ENCODE measurements around the gene RTN3.
A peak's percentile ranks its signal among the peaks of the same experiment; 100 is the strongest.
"Not testable (repeated sequence)": the region's sequence is repeated elsewhere in the genome, so short reads cannot be mapped to it uniquely, and the experiment has no call there.

The RTN3 gene

DNA sequence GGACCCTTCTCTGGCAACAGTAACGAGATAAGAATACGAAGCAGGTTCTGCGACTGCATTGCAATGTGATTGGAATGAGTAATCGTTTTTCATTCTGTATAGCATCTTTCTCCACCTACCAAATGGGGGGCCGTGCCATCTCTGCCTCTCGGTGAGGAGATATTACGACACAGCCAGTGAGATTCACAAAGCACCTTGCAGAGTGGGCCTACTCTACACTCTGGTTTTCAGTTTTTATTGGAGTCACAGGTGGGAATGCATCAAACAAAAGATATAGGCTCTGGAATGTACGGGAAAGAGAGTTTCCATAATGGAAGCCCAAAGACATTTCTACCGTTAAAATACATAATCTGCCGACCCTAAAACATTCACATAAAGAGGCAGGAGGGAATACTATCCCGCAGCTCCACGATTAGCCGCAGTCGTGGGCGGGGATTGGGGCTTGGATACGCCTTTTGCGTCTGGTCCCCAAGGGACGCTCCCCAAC, 423 bp upstream of the RTN3 start:
- peak overlapping the region; percentile 86 for H3K4me3 ChIP-seq (ENCODE audit: low read depth, low read length)

DNA sequence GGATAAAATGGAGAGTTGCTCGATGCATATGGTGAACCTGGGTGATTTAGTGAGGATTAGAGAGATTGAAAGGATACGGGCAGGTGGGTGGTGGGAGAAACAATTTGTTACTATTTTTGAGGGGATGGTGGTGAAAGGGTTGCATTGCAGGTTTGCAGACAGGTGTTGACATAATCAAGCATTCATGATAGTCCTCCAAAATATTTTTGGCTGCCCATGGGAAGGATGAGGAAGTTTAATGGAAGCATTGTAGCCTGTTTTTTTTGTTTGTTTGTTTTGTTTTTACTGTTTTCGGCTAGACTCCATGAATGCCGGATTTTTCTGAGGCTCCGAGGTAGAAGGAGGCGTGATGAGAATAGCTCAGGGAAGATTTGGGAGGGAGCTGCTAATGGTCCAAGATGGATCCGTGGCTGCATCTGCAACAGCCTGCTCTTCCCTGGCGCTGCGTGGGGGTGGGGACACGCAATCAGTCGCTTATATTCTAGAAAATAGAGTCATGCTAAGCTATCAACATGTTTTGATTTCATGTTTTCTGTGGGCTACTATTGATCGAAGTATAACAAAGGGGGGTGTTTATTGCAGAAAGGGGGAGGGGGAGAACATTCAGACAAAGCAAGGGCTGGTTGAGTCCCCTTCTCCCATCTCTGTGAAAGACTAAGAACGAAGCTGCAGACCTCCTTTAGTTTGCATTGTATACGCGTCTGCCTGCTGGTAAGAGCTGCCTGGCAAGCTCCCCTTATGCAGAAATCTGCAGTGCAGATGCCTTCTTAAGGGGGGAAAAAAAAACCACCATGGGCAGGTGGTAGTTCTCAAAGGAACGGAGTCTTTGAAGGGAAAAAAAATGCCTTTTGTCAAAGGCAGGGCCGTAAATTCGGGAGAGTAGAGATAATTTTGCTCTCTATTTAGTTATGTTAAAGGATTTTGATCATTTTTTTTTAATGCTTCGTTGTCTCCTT, 1.0 kb downstream of the RTN3 start:
- H3K4me3 ChIP-seq (ENCODE audit: low read depth, low read length): peak overlapping the region; percentile 86

GRCh38 chr11:63683133-63683991, 2.1 kb downstream of the RTN3 start:
- peak overlapping the region; percentile 86 for H3K4me3 ChIP-seq (ENCODE audit: low read depth, low read length)

DNA sequence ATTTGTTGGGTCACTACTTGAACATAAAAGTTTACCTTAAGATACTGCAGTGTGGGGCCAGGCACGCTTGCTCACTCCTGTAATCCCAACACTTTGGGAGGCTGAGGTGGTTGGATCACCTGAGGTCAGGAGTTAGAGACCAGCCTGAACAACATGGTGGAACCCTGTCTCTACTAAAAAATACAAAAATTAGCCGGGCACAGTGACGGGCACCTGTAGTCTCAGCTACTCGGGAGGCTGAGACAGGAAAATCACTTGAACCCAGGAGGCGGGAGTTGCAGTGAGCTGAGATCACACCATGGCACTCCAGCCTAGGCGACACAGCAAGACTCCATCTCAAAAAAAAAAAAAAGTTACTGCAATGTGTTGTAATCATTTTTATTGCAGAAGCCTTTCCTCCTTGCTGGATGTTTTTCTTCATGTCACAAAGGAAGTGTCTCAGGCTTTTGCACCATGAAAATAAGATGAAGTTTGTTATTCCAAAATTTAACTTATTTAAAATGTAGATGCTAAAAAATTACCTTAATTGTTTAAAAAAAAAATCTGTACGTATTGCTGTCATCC, 3.9 kb downstream of the RTN3 start:
- H3K4me3 ChIP-seq (ENCODE audit: low read depth, low read length): not testable (repeated sequence)

- no peak overlapping the region for H3K4me3 ChIP-seq (ENCODE audit: low read depth, low read length)
These were observed 5.6 kb downstream of the RTN3 start for GRCh38 chr11:63686926-63687325.

GRCh38 chr11:63687845-63688244, 6.5 kb downstream of the RTN3 start:
- H3K4me3 ChIP-seq (ENCODE audit: low read depth, low read length): no peak overlapping the region

DNA sequence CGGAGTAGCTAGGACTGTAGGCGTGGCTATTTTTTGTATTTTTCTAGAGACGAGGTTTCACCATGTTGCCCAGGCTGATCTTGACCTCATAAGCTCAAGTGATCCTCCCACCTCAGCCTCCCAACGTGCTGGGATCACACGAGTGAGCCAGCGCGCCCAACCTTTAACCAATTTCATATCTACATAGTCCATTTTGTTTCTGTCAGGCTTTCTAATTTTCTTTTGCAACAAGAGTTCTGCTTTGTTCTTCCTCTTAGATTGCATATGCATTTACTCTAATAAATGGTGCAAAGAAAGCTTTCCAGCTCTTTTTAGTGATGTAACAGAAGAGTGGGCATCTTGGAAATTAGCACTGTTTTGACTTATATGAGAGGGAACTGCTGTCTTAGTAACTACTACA, 13.3 kb downstream of the RTN3 start:
- H3K4me3 ChIP-seq (ENCODE audit: low read depth, low read length): no peak overlapping the region

DNA sequence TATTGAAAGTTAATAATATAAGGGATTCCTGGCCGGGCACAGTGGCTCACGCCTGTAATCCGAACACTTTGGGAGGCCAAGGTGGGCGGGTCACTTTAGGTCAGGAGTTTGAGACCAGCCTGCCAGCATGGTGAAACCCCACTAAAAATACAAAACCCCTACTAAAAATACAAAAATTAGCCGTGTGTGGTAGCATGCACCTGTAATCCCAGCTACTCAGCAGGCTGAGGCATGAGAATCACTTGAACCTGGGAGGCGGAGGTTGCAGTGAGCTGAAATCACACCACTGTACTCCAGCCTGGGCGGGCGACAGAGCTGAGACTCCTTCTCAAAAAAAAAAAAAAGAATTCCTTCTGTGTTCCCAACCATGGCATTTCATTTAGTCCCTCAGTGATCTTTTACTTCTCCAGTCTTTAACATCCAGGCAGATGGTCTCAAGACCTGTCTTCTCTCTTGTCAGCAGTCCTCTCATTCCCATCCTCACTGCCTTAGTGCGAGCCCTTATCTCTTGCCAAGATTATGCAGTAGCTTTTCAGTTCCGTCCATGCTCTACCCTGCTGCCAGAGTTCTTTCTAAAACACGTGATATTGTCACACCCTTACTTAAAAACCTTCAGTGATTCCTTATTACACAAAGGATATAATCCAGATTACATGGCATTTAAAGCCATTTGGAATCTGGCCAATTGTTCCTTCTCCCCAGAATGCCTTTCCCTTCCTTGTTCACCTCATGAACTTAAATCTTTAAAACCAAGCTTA, 17.9 kb downstream of the RTN3 start:
- H3K4me3 ChIP-seq (ENCODE audit: low read depth, low read length): no peak overlapping the region

DNA sequence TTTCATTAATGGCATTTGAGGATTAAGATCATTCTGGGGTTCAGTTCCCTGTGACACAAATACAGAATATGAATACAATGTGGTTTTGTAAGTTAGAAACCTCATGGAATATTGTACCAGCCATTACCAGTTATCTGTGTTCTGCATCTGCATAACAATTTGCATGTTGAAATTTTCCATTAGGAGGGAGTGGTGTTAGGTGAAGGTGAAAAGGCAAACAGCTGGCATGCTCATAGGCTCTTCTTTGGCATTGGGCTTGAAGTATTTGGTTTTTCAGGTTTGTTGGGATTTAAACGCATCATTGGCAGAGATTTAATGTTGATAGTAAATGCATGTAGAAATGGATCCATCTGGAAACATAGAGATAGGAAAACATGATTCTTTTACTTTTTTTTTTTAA, 18.6 kb downstream of the RTN3 start:
- no peak overlapping the region for H3K4me3 ChIP-seq (ENCODE audit: low read depth, low read length)

DNA sequence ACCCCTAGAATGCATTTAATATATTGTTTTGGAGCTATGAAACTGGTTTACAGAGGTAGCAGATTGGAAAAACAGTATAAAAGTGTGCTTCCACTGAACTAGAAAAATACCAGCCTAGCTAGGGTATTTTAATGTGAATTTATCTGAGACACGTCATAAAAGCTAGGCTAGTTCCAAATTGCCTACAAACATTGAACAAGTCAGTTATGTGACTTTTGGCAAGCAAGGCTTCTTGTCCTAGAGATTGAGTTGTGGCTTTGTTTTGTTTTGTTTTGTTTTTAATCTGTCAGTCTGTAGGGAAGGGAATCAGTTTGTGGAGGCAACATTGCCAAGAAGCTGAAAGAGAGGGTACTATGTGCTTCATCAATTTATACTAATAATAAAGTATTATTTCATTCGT, 24.2 kb downstream of the RTN3 start:
- H3K4me3 ChIP-seq (ENCODE audit: low read depth, low read length): no peak overlapping the region

- no peak overlapping the region for H3K4me3 ChIP-seq (ENCODE audit: low read depth, low read length)
These were observed 27.5 kb downstream of the RTN3 start for GRCh38 chr11:63708764-63709163.

DNA sequence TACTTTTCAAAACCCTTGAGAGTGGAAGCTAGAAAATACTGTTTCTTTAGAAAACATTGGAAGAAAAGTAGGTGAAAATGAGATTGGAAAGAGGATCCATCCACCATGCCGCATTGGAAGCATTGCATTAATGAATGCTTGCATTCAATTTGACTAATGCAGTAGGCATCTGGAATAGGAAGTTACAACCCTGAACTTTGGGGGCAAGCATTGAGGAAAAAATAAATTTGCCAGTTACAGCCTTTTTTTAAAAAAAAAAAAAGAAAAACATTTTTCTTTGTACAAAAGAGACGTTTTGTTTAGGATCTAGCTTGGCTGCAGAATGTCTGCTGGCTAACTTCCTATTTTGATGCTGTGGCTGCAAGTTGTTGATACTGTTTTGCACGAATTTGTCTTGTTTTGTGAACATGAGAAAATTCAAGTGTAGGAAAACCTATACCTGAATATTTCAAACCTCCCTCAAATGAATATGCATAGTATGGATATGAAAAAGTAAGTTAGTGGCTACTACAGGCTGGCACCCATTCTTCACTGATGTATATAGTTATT, 28.1 kb downstream of the RTN3 start:
- H3K4me3 ChIP-seq (ENCODE audit: low read depth, low read length): no peak overlapping the region

DNA sequence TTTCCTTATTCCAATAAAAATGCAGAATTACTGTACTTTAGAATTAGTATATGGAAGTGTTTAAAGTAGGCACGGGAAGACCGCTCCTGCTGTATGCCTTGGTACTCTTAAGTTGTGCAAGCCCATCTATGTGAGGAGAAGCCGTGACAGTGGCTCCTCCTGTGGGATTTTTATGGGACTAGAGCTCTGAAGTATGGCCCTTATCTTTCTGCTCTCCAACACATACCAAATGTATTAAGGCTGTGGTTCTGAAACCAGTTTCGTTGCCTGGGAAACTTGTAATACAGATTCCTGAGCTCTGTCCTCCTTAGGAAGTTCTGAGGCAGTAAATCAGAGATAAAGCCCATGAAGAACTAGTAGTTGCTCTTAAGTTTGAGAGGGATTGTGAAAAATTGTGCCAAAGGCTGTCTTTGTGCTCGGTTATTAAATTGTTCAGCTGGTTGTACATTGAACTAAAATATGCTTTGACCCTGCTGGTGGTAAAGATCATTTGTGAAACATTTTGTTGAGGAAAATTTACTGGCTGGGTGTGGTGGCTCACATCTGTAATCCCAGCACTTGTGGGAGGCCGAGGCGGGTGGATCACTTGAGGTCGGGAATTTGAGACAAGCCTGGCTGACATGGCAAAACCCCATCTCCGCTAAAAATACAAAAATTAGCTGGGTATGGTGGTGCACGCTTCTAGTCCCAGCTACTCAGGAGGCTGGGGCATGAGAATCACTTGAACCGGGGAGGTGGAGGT, 29.3 kb downstream of the RTN3 start:
- no peak overlapping the region for H3K4me3 ChIP-seq (ENCODE audit: low read depth, low read length)

DNA sequence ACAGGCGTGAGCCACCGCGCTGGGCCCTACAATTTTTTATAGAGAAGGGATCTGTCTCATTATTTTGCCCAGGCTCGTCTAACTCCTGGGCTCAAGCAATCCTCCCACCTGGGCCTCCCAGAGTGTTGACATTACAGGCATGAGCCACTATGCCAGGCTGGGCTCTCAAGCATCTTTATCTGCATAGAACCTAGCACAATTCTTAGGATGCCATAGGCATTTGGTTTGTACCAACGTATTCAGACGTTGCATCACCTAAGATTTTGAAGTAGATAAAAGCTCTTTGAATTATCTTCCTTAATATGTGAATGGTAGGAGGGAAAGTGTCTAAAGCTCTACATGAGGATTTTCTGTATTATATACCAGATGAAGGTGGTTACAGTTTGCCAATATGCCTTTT, 30.5 kb downstream of the RTN3 start:
- no peak overlapping the region for H3K4me3 ChIP-seq (ENCODE audit: low read depth, low read length)

GRCh38 chr11:63713766-63714165, 32.5 kb downstream of the RTN3 start:
- no peak overlapping the region for H3K4me3 ChIP-seq (ENCODE audit: low read depth, low read length)

- H3K4me3 ChIP-seq (ENCODE audit: low read depth, low read length): no peak overlapping the region
These were observed 34.7 kb downstream of the RTN3 start for GRCh38 chr11:63716046-63716445.

DNA sequence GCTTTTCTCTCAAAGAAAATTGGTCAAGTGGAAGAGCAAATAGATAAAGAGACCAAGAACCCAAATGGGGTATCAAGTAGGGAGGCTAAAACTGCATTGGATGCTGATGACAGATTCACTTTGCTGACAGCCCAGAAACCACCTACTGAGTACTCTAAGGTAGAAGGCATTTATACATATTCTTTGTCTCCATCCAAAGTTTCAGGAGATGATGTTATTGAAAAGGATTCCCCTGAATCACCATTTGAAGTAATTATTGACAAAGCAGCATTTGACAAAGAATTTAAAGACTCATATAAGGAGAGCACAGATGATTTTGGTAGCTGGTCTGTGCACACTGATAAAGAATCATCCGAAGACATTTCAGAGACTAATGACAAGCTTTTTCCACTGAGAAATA, 37.7 kb downstream of the RTN3 start:
- no peak overlapping the region for H3K4me3 ChIP-seq (ENCODE audit: low read depth, low read length)

DNA sequence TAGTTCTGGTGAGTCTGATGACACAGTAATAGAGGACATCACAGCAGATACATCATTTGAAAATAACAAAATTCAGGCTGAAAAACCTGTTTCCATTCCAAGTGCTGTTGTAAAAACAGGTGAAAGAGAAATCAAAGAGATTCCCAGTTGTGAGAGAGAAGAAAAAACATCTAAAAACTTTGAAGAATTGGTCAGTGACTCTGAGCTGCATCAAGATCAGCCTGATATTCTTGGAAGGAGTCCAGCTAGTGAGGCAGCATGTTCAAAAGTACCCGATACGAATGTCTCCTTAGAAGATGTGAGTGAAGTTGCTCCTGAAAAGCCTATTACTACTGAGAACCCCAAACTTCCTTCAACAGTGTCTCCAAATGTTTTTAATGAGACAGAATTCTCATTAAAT, 38.7 kb downstream of the RTN3 start:
- no peak overlapping the region for H3K4me3 ChIP-seq (ENCODE audit: low read depth, low read length)

DNA sequence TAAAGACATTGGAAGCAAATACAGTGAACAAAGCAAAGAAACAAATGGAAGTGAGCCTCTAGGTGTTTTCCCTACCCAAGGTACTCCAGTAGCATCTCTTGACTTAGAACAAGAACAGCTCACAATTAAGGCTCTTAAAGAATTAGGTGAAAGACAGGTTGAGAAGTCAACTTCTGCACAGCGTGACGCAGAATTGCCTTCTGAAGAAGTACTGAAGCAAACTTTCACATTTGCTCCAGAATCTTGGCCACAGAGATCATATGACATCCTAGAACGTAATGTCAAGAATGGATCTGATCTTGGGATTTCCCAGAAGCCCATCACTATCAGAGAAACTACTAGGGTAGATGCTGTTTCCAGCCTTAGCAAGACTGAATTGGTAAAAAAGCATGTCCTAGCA, 39.3 kb downstream of the RTN3 start:
- no peak overlapping the region for H3K4me3 ChIP-seq (ENCODE audit: low read depth, low read length)

DNA sequence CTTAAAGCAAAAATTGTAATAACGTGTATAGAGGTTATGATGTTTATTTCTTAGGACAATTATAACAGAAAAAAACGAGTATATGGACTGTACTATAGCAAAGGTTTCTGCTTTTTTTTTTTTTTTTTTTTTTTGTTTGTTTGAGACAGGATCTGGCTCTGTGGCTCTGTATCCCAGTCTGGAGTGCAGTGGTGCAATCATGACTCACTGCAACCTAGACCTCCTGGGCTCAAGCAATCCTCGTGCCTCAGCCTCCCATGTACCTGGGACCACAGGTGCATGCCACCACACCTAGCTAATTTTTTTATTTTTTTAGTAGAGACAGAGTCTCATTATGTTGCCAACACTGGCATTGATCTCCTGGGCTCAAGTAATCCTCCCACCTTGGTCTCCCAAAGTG, 48.0 kb downstream of the RTN3 start:
- no peak overlapping the region for H3K4me3 ChIP-seq (ENCODE audit: low read depth, low read length)
